Smooth muscle cell (in vitro differentiated cells): ENCODE measurements around the gene RASA3. TPM values are rescaled to one million over a fixed set of nuclear protein-coding genes. Genes with fewer than 3 reads are reported as not detected.

Experiments used
- DNase-seq: peaks from one replicate; lab custom pipeline; 2025; ENCODE audit not compliant: unreplicated experiment; lab: John Stamatoyannopoulos, UW
- H2AFZ ChIP-seq: fragments of 200-600 bp; sonication (generic); 2 replicates; pipeline ENCODE4 v1.6.0; 2016; ENCODE audit warnings: antibody characterized with exemption, low read depth, mild to moderate bottlenecking
- H3F3A ChIP-seq: fragments of 200-600 bp; sonication (generic); 2 replicates; pipeline ENCODE4 v1.6.0; 2017; ENCODE audit warnings: antibody characterized with exemption, low read depth
- H3K27ac ChIP-seq: fragments of 200-600 bp; sonication (generic); 2 replicates; pipeline ENCODE4 v1.5.1; 2016; ENCODE audit warnings: low read depth, mild to moderate bottlenecking
- H3K27me3 ChIP-seq: fragments of 200-600 bp; sonication (generic); 2 replicates; pipeline ENCODE4 v1.6.1; 2016; ENCODE audit warnings: low read depth, mild to moderate bottlenecking
- H3K36me3 ChIP-seq: fragments of 200-600 bp; sonication (generic); 2 replicates; pipeline ENCODE4 v1.5.1; 2016; ENCODE audit warnings: low read depth
- H3K4me1 ChIP-seq: fragments of 200-600 bp; sonication (generic); 2 replicates; pipeline ENCODE4 v1.5.1; 2016; ENCODE audit warnings: low read depth
- H3K4me2 ChIP-seq: fragments of 200-600 bp; sonication (generic); 2 replicates; pipeline ENCODE4 v1.6.0; 2016; ENCODE audit warnings: mild to moderate bottlenecking
- H3K4me3 ChIP-seq: fragments of 200-600 bp; sonication (generic); 2 replicates; pipeline ENCODE4 v1.5.1; 2016; ENCODE audit warnings: mild to moderate bottlenecking
- H3K79me2 ChIP-seq: fragments of 200-600 bp; sonication (generic); 2 replicates; pipeline ENCODE4 v1.6.0; 2016; ENCODE audit warnings: low read depth, mild to moderate bottlenecking
- H3K9ac ChIP-seq: fragments of 200-600 bp; sonication (generic); 2 replicates; pipeline ENCODE4 v1.6.0; 2016; ENCODE audit warnings: low read depth
- H3K9me3 ChIP-seq: fragments of 200-600 bp; sonication (generic); replicated peaks from 2 replicates; pipeline ENCODE4 v1.5.1; 2016; ENCODE audit warnings: low read depth
- H4K20me1 ChIP-seq: fragments of 200-600 bp; sonication (generic); 2 replicates; pipeline ENCODE4 v1.6.0; 2016; ENCODE audit warnings: low read depth
- CTCF ChIP-seq: fragments of 200-600 bp; sonication (generic); IDR thresholded peaks from 2 replicates; pipeline ENCODE4 v1.5.1; 2017; ENCODE audit warnings: borderline replicate concordance, mild to moderate bottlenecking, antibody characterized with exemption; ENCODE audit not compliant: insufficient read depth, poor library complexity, severe bottlenecking
- WGBS: methylation state at CpG from one replicate; pipeline ENCODE4 v1.1.7; 2016; ENCODE audit warnings: low lambda C conversion rate; 5-methylcytosine and 5-hydroxymethylcytosine counted together
- polyA plus RNA-seq: library from polyadenylated mRNA; unstranded; fragments of >200 nt; fragmentation: Nextera tagmentation; extraction: Ambion mirVana; gene quantifications from 2 replicates; pipeline ENCODE4 v1.2.1, GENCODE V29; 2016
- total RNA-seq: library from RNA; depleted of rRNA; stranded (reverse); fragments of >200 nt; gene quantifications from 2 replicates; pipeline ENCODE4 v1.2.3, GENCODE V29; 2014

Gene RASA3
- total and polyA plus RNA-seq, 2 experiments from 2014 or later, result 21.3 to 26.8 TPM

GRCh38 chr13:114128624-114129522 lies 3.5 kb downstream of the RASA3 start:
- no peak for TF ChIP-seq CTCF
- Histone ChIP-seq H3K79me2 (peaks cover 66% of the 10 kb centered on the region), H3F3A (no peaks in the 10 kb centered on the region), H3K4me2 (peak overlapping the region; percentile 89), H3K9ac (peak overlapping the region; percentile 96), H3K9me3 (no peaks in the 10 kb centered on the region), H3K4me3 (peak overlapping the region; percentile 23), H3K27ac (peak overlapping the region; percentile 99), H3K4me1 (peaks cover 34% of the 10 kb centered on the region), H2AFZ (no peak overlapping the region), H3K36me3 (no peaks in the 10 kb centered on the region), H4K20me1 (peaks cover 73% of the 10 kb centered on the region), H3K27me3 (no peaks in the 10 kb centered on the region)
- 28% methylated on average over 36 of the region's 37 CpGs for WGBS
- DNase-seq, result no peak

DNA sequence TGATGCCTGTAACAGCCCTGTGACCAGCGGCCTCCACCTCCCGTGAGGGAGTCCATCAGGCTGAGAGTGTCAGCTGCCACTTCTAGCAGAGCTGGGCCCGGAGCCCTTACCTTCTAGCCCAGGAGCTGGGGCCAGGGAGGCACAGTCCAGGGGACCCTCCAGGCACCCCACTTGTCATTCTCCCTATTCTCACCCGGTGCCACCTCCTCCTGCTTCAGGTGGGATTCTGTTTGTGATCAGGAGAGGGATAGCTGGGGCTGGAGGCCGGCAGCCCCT lies 4.1 kb downstream of the RASA3 start:
- Histone ChIP-seq H3F3A (peaks cover 2% of the 10 kb centered on the region), H3K79me2 (peaks cover 72% of the 10 kb centered on the region), H3K4me3 (no peak overlapping the region), H4K20me1 (peaks cover 79% of the 10 kb centered on the region), H3K9me3 (no peaks in the 10 kb centered on the region), H3K9ac (peak overlapping the region; percentile 76), H3K4me1 (peaks cover 34% of the 10 kb centered on the region), H3K4me2 (peak overlapping the region; percentile 89), H2AFZ (no peak overlapping the region), H3K27me3 (no peaks in the 10 kb centered on the region), H3K36me3 (no peaks in the 10 kb centered on the region), H3K27ac (peak overlapping the region; percentile 99)
- no peak for DNase-seq
- WGBS, result 90% methylated on average over 5 of the region's 5 CpGs
- TF ChIP-seq CTCF, result no peak

DNA sequence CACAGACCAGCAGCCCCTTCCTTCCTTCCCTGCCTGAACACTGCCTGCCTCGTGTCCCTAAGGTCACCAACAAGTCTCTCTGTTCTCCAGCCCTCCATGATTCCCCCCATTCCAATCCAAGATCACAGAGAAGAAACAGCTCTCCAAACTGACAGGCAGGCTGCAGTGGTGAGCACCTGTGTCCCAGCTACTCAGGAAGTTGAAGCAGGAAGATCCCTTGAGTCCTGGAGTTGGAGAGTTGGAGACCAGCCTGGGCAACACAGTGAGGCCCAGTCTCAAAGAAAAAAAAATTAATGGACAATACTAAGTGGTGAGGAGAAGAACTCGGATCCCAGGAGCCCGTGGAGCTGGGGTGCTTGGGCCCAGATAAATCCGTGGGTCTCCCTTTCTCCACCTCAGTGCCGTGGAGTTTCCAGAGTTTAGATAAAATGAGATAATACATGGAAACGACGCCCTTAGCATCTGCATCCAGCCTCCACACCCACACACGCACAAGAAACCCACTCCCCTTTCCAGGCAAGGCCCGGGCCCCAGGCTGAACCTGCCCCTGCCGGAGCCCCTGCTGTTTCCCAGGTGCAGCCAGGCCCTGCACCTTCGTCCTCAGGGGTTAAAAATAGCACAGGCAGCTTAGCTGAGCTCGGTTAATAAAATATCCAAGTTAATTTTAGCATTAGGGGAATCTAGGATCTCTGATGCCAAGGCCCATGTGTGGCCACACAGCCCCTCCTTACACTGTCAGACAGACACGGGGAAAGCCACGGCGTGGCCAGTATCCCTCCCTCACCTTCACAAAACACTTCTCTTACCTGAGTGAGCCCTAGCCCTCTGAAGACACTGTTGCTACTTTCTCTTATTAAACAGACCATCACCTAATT lies 4.7 kb downstream of the RASA3 start:
- no peak for DNase-seq
- Histone ChIP-seq H3K4me3 (no peak overlapping the region), H3K79me2 (peaks cover 78% of the 10 kb centered on the region), H3K27ac (peak overlapping the region; percentile 99), H3K4me2 (peak overlapping the region; percentile 89), H3K9ac (peak overlapping the region; percentile 76), H2AFZ (no peak overlapping the region), H4K20me1 (peaks cover 85% of the 10 kb centered on the region), H3K4me1 (peaks cover 34% of the 10 kb centered on the region), H3F3A (peaks cover 5% of the 10 kb centered on the region), H3K27me3 (no peaks in the 10 kb centered on the region), H3K36me3 (no peaks in the 10 kb centered on the region), H3K9me3 (no peaks in the 10 kb centered on the region)
- 72% methylated on average over 15 of the region's 15 CpGs for WGBS
- TF ChIP-seq CTCF, result no peak
